Motor neuron (in vitro differentiated cells): ENCODE data around the gene TACC3. TPM values are rescaled to one million over a fixed set of nuclear protein-coding genes. Genes with fewer than 3 reads are reported as not detected.

ENCODE experiments used
- ATAC-seq, 8 experiments: fragments of 200-7000 bp; cut with Tn5 transposase; replicated peaks in 6 of 8; 2 replicates each; pipeline ENCODE4 v1.8.0; 2021; ENCODE audit warnings: mild to moderate bottlenecking in 8 of 8, moderate library complexity in 8 of 8
- H3K27ac ChIP-seq, 2 donors: fragments of 250-450 bp; sonication (Bioruptor Pico); 2 replicates each; pipeline ENCODE4 v1.9.0; 2021; ENCODE audit warnings: antibody characterized with exemption in 2 of 2, mild to moderate bottlenecking in 2 of 2, moderate library complexity in 1 of 2
- H3K4me1 ChIP-seq, 2 donors: fragments of 250-450 bp; sonication (Bioruptor Pico); replicated peaks in 1 of 2; 2 replicates each; pipeline ENCODE4 v1.6.1; 2021; ENCODE audit warnings: antibody characterized with exemption in 2 of 2, mild to moderate bottlenecking in 2 of 2, moderate library complexity in 1 of 2
- H3K4me3 ChIP-seq, 5 donors: fragments of 250-450 bp; sonication (Bioruptor Pico); 2 replicates each; pipeline ENCODE4 v1.9.0; 2021; ENCODE audit warnings: antibody characterized with exemption in 5 of 5, mild to moderate bottlenecking in 5 of 5, moderate library complexity in 4 of 5
- WGBS, 10 experiments: fragments of 450-650 bp; shearing (Covaris generic); methylation state at CpG; one replicate each; pipeline ENCODE4 v1.0.0; 2022; 5-methylcytosine and 5-hydroxymethylcytosine counted together
- in situ Hi-C, 9 experiments: fragments of 400-800 bp; cut with MboI; loops; one replicate each; pipeline ENCODE4 v1.15.0; 2021; ENCODE audit warnings: low sequenced_read_pairs in 9 of 9, low pct_unique_long_range_greater_than_20kb in 2 of 9; ENCODE audit not compliant: unreplicated experiment in 9 of 9
- total RNA-seq, 8 experiments: library from RNA; unstranded; fragments of 300-600 nt; gene quantifications; 2 replicates each; pipeline versions ENCODE4 v1.2.3 to v1.2.4, GENCODE V29; 2022

TACC3 gene
- total RNA-seq, 8 experiments from 2014 or later, result 2.6 to 61.3 (median 6.5) TPM

DNA sequence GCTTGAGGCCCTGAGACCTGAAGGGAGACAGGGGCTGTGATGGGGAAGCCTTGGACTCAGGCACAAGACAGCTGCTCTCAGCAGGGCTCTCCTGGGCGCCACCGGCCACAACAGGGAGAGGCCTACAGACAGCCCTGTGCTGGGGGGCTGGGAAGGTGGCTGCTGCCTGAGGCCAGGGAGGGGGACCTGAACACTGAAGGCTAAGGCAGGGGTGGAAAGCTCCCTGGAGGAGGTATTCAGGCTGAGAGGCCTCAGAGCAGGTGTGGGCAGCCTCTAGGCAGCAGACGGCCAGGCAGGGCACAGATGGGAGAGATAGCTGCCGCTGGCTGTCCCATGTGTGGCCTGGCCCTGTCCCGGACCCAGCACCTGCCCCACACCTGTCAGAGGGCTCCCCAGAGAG, 33.0 kb downstream of the TACC3 start:
- H3K4me3 ChIP-seq, result no peak overlapping the region
- no peak overlapping the region for H3K27ac ChIP-seq
- 67% methylated on average over 2 of the region's 5 CpGs; no CpG with 5 or more reads in 9 of the 10 experiments for WGBS, 10 experiments
- ATAC-seq, result peak in 3 of 8 experiments; percentile 68 to 79 (median 78)
- in situ Hi-C loops, result loop anchor here in 1 of 9 experiments (10.0 kb wide), 1 partner anchor 60 kb away; no protein-coding TSS in a partner anchor
- H3K4me1 ChIP-seq, result peaks cover 20 to 60% of the 10 kb centered on the region in 2 donors

DNA sequence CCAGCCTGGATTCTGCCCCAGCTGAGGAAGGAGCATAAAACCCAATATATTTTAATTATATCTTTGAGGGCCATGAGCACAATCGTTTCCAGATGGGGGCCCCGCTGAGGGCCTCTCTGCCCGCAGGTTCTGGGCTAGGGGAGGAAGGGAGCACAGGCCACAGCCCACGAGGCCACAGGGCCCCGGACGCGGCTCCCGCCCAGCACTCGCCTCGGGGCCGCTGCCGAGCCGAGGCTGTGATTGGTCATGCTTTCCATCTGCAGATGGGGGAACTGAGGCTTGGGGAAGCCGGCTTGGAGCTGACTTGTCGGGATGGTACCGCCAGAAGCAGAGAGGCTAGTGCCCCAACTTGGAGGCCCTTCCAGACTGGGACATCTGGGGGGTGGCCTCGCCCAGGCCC, 34.0 kb downstream of the TACC3 start:
- in situ Hi-C loops, result loop anchor here in 1 of 9 experiments (10.0 kb wide), 1 partner anchor 60 kb away; no protein-coding TSS in a partner anchor
- ATAC-seq, result no peak
- WGBS, 10 experiments, result 95 to 100% methylated on average over 1 to 4 of the region's 17 CpGs; no CpG with 5 or more reads in 8 of the 10 experiments
- no peak overlapping the region for H3K4me3 ChIP-seq
- H3K4me1 ChIP-seq, result peaks cover 25 to 60% of the 10 kb centered on the region in 2 donors
- no peak overlapping the region for H3K27ac ChIP-seq

DNA sequence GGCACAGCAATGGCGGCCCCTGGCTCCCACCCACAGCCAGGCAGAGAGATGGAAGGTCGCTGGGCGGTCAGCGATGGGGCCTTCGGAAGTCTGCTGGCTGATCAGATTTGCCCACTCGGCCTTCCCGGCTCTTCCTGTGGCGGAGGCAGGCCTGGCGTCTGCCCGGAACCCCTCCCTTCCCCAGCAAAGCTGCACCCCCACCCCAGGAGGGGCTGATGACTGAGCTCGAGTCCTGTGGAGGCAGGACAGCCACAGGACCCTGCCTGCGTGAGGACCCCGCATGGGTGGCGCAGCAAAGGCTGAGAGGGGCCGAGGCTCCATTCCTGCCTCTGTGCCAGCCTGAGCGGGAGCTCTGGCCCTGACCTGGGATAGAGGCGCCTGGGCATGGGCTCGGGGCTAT, 34.8 kb downstream of the TACC3 start:
- H3K27ac ChIP-seq, result no peak overlapping the region
- no peak for ATAC-seq
- in situ Hi-C loops, result loop anchor here in 1 of 9 experiments (10.0 kb wide), 1 partner anchor 59 kb away; no protein-coding TSS in a partner anchor
- peaks cover 33 to 64% of the 10 kb centered on the region in 2 donors for H3K4me1 ChIP-seq
- no peak overlapping the region for H3K4me3 ChIP-seq
- 64 to 93% (median 82%) methylated on average over 2 to 5 of the region's 18 CpGs; no CpG with 5 or more reads in 7 of the 10 experiments for whole genome bisulfite sequencing, 10 experiments

DNA sequence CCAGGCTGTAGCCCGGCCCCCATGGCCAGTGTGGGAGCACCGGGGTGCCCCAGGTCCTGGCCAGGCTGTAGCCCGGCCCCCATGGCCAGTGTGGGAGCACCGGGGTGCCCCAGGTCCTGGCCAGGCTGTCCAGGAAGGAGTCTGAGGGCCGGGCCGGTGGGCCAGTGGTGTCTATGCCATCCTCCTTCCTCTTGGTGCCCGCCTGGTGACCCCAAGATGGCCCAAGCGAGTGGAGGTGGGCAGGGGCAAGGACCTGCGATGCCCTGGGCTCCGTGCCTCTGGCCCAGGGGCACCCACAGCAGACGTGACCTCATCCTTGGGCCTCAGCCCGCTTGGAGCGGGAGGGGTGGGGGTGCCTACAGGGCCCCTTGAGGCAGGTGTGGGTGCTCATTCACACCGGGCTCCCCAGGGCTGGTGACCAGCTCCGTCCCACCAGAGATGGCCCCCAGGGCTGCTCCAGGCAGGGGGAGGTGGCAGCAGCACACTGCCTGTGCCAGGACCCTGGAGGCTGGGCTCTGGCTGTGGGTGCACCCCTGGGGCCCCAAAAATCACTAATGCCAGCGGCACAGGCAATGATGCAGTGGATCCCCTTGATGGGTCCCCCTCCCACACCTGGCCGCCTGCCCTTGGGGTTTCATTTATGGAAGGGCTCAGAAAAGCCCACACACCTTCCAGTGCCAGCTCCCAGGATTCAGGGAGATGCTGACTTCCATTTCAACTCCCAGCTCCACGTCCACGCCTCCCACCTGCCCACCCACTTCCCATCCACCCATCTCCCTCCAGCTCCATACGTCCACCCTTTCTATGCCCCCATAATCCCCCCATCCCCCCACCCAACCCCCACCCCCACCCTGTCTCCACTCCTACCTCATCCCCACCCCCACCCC, 35.8 kb downstream of the TACC3 start:
- in situ Hi-C loops, result loop anchor here in 1 of 9 experiments (10.0 kb wide), 1 partner anchor 58 kb away; no protein-coding TSS in a partner anchor
- Histone ChIP-seq H3K4me1 (peaks cover 34 to 63% of the 10 kb centered on the region in 2 donors), H3K27ac (no peak overlapping the region), H3K4me3 (no peak overlapping the region)
- 81 to 97% methylated on average over 2 to 5 of the region's 20 CpGs; no CpG with 5 or more reads in 8 of the 10 experiments for WGBS, 10 experiments
- ATAC-seq, result no peak

DNA sequence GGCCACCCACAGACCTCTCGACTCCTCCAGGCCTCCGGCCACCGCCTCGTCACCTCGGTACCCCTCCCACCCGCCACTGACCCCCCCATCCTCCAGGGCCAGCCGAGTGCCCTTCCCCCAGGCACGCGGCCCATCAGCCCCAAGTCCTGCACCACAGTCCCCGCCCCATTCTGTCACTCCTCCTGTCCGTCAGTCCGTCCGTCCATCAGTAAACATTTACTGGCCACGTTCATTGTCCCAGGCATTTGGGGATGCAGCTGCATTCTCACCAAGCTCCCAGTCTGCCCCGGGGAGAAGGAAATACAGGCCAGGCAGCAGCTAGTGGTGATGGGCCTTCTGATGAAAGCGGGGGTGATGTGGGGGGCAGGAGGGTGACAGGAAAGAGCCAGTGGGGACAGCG, 36.5 kb downstream of the TACC3 start:
- WGBS, 10 experiments, result no CpG with 5 or more reads among the region's 17 CpGs
- H3K4me3 ChIP-seq, result no peak overlapping the region
- in situ Hi-C loops, result loop anchor here in 1 of 9 experiments (10.0 kb wide), 1 partner anchor 57 kb away; no protein-coding TSS in a partner anchor
- H3K4me1 ChIP-seq, result peaks cover 35 to 56% of the 10 kb centered on the region in 2 donors
- peak overlapping the region in 1 of 2 donors; percentile 38 for H3K27ac ChIP-seq
- no peak for ATAC-seq

DNA sequence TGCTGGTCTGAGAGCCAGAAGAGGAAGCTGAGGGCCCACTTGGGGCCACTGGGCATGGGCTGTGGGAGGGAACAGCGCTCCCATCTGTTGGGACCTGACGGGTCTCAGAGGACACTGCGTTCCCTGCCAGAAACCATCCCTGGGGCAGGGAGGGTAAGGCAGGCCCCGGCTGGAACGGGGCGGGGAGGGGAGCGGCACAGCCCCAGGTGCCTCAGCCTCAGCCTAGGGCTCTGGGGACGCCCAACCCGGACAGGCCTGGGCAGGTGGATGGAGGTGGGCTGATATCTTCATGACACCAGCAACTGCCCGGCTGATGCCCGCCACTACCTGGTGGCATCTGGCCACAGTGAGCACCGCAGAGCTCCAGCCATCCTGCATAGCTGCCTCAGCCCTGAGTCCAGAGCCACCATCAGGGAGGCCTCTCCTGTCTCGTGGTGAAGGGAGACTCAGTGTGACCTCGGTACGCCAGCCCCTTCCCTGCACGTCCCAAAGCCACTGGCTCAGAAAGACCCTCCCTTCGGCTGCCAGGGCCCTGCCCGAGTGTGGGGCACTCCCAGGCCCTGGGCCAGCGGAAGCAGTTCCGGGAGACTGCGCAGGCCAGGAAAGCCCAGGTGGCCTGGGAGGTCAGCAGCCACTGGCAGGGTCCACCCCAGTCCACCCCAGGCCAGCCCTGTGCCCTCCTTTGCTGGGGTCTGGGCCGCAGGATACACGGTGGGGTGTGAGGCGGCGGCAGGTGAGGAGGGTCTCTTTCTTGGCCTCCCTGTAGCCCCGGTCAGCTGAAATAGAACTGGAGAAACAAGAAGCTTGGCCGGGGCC, 37.2 kb downstream of the TACC3 start:
- WGBS, 10 experiments, result 94 to 100% (median 100%) methylated on average over 1 to 10 of the region's 27 CpGs; no CpG with 5 or more reads in 5 of the 10 experiments
- no peak for ATAC-seq
- in situ Hi-C loops, result loop anchor here in 1 of 9 experiments (10.0 kb wide), 1 partner anchor 56 kb away; no protein-coding TSS in a partner anchor
- Histone ChIP-seq H3K27ac (peak overlapping the region in 1 of 2 donors; percentile 38), H3K4me1 (peaks cover 42 to 62% of the 10 kb centered on the region in 2 donors), H3K4me3 (no peak overlapping the region)

DNA sequence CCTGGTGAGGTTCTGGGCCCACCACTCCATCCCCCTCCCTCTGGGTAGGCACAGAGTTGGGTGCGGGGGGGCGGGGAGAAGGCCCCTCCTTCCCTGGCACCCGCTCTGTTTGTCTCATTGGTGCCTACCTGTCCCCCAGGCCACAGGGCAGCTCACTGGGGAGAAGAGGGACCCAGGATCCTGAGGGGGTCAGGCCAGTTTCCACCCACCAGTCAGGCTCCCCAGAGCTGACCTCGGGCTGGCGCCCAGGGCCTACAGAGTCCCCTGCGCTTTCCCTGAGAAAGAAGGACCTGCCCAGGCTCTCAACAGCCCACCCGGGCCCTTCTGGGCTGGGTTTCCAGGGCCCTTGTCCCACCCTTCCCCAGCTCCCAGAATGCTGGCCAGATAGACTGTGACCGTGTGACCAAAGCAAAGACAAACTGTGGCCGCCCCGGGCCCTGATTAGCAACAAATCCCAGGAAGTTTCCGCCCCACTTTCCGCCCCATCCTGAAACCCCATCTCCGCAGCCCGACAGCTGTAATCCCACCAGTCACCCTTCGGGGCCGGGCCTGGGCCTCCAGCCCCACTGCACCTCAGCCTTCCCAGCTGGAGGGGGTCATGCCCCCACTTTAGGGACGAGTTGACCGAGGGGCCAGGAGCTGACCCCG, 38.0 kb downstream of the TACC3 start:
- 88% methylated on average over 5 of the region's 19 CpGs; no CpG with 5 or more reads in 9 of the 10 experiments for WGBS, 10 experiments
- Histone ChIP-seq H3K4me3 (no peak overlapping the region), H3K4me1 (peaks cover 46 to 61% of the 10 kb centered on the region in 2 donors), H3K27ac (peak overlapping the region in 1 of 2 donors; percentile 88)
- ATAC-seq, result no peak
- in situ Hi-C loops, result loop anchor here in 1 of 9 experiments (10.0 kb wide), 1 partner anchor 56 kb away; no protein-coding TSS in a partner anchor

DNA sequence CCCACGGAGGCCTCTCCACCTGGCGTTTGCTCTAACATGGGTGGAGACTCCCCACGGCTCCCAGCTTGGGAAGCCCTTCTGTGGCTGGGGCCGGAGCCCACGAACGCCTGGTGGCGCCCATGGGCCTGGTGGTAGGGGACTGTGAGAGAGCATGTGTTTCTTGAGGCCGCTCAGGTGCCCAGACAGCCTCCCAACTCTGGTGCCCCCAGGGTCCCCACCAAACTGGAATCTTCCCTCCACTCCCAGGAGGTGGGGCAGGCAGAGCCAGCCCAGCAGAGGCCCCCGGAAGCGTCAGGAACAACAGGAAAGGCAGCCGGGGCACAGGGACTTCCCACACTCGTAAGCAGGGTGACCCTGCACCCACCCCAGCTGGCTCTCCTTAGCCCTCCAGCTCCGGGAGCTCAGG, 38.5 kb downstream of the TACC3 start:
- Histone ChIP-seq H3K4me1 (peaks cover 46 to 61% of the 10 kb centered on the region in 2 donors), H3K27ac (peak overlapping the region in 1 of 2 donors; percentile 88), H3K4me3 (no peak overlapping the region)
- peak in 3 of 8 experiments; percentile 11 to 19 (median 15) for ATAC-seq
- in situ Hi-C loops, result loop anchor here in 1 of 9 experiments (10.0 kb wide), 1 partner anchor 55 kb away; no protein-coding TSS in a partner anchor
- WGBS, 10 experiments, result 20 to 100% (median 75%) methylated on average over 1 to 3 of the region's 13 CpGs; no CpG with 5 or more reads in 6 of the 10 experiments

DNA sequence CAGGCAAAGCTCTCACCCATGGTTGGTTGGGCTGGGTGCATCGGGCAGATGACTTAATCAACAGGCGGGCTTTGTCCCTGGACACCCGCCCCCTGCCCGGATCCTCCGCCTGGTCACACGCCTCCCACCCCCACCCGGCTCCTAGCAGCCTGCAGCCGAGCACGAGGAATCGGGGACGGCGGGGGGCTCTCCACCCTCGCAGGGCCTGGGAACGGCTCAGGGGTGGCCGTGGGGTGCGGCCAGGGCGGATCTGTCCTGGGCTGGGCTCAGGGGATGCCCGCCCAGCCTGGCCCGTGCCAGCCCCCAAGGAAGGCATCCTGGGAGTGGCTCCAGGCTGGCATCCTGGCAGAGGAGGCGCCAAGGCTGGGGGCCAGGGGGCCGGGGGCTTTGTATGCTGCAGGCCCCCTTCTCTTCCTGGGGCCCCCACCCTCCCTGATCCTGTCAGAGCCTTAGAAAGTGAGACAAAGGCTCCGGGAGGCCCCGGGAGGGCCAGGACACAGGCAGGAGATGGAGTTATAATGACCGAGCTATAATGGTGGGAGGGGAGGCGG, 39.3 kb downstream of the TACC3 start:
- in situ Hi-C loops, result no loop called here
- Histone ChIP-seq H3K27ac (peak overlapping the region in 1 of 2 donors; percentile 88), H3K4me3 (no peak overlapping the region), H3K4me1 (peaks cover 46 to 63% of the 10 kb centered on the region in 2 donors)
- 40% methylated on average over 1 of the region's 25 CpGs; no CpG with 5 or more reads in 9 of the 10 experiments for WGBS, 10 experiments
- peak in 5 of 8 experiments; percentile 80 to 87 (median 82) for ATAC-seq

DNA sequence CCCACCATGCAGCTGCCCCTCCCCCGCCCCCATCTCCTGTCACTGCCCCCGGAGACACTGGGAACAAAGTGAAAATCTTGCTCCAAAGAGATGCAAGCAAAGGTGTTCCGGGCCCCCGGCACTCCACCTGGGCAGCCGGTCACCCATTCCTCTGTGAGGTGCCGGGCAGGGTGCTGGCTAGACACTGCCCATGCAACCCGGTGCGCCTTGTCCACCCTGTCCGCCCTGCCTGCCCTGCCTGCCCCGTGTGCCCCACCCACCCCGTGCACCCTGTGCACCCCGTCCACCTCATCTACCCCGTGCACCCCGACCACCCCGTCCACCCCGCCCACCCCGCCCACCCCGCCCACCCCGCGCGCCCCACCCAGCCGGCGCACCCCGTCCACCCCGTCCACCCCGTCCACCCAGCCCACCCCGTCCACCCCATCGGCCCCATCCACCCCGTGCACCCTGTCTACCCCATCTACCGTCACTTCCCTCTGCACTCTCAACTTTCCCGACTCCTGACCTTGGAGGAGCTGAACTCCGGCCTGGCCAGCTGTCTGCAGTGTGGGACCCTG, 39.9 kb downstream of the TACC3 start:
- no CpG with 5 or more reads among the region's 32 CpGs for WGBS, 10 experiments
- Histone ChIP-seq H3K27ac (no peak overlapping the region), H3K4me1 (peaks cover 47 to 65% of the 10 kb centered on the region in 2 donors), H3K4me3 (no peak overlapping the region)
- ATAC-seq, result peak in 4 of 8 experiments; percentile 1 to 4 (median 2)
- in situ Hi-C loops, result no loop called here

DNA sequence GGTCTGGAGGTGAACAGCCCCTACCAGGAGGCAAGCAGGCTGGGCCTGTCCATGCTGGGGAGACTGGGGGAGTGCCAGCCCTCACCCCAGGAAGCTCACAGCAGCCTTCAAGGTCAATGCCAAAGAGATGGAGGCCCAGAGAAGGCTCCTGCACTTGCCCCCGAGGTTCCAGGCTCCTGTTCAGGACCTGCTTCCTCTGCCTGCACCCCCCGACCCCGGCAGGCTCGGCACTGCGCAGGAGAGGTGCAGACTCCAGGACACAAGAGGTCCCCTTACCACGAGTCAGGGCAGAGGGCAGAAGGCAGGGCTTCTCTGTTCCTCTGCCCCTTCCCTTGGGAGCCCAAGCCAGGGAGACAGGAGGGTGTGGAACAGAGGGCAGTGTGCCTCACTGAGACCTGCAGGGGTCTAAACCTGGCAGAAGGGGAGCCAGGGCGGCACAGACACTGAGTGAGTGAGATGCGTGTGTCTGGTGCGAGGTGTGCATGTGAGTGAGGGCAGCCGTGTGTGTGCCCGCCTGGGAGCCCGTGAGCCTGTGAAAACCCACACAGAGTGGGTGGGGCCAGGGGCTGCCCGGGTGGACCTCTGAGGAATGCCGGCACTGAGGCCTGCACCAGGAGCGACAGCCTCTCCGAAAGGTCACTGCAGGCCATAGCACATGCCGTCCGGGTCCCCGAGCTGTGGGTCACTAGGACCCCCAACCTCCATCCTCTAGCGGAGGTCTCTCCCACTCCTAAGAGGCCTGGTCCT, 41.1 kb downstream of the TACC3 start:
- H3K4me3 ChIP-seq, result no peak overlapping the region
- WGBS, 10 experiments, result 17 to 100% (median 87%) methylated on average over 1 to 3 of the region's 20 CpGs; no CpG with 5 or more reads in 6 of the 10 experiments
- H3K27ac ChIP-seq, result no peak overlapping the region
- no peak for ATAC-seq
- in situ Hi-C loops, result no loop called here
- peaks cover 56 to 69% of the 10 kb centered on the region in 2 donors for H3K4me1 ChIP-seq
